Smooth muscle cell of the umbilical artery (primary cell): ENCODE measurements around the gene CATSPER4. TPM values are rescaled to one million over a fixed set of nuclear protein-coding genes. Genes with fewer than 3 reads are reported as not detected.

ENCODE experiments used
- total RNA-seq: library from RNA; depleted of rRNA; stranded (reverse); fragments of >200 nt; gene quantifications from 2 replicates; pipeline ENCODE4 v1.2.3, GENCODE V29; 2014

CATSPER4 gene
- not detected in 2 replicates for total RNA-seq

DNA sequence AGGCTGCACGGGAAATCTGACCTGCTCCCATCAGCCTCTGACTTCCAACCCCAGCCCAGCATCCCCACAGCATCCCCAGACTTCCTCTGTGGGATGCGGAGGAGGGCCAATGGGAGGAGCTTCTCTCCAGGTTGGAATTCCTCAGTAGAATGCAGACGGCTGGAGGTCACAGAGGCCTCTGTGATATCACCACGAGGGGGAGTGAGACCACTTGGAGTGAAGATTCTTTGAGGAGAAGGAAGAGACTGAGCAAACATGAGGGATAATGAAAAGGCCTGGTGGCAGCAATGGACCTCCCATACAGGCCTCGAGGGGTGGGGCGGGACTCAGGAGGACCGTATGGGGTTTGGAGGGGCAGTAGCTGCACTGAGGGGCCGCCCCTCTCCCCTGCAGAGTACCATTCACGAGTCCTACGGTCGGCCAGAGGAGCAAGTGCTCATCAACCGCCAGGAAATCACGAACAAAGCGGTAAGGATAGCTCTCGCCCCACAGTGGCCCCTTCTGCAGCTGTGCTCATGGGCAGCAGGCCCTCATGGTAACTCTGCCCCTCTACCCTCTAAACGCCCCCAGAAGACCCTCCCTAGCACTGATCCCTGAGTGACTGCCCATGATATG, at the start of gene CATSPER4:
CATSPER4 (plus strand) TSS at position 230 of the 615 bp plus-strand sequence; CDS start at position 256, 26 bp downstream.

DNA sequence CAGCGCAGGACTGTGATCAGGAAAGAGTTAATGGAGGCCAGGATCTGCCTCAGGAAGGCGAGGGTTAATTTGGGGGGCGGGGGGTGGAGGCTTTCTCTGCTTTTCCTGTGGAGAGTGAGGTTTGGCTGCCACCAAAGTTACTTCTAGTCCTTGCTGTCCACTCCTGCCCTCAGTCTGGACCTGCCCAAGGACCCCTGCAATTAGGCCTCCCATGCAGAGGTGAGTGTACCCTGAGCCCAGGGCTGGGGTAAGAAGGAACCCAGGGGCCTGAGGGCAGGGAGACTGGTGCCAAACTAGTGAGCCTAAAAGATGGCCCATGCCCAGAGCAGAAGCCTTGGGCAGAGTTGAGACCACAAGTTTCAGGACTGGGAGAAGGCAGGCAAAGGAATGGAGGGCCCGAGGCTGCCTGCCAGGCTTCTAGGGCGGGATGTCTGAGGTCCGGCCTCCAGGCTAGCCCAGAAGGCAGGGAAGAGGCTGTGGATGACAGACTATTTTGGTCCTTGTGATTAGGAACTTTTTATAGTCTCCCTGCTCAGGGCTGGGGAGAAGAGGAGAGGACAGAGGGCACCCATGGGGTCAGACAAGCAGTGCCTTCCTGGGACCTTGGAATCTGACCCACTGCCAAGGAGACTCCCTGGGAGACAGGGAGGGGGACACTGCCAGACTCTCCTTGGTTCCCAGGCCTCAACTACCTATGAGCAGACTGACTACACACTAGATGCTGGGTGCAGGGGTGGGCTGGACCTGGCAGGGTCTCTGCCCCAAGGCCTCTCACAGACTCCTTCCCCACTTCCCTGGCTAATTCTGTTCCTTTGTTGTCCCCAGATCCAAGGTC, 31.3 kb upstream of the CATSPER4 start, which contains the start of gene FAM110D:
FAM110D (plus strand) TSS at position 172 of the 835 bp plus-strand sequence. CDS start 2,213 bp downstream, outside the sequence.

GRCh38 chr1:26168410-26169197, 21.8 kb upstream of the CATSPER4 start, which contains the start of gene C1orf232:
Gene C1orf232 (minus strand): TSS chr1:26168963. CDS start chr1:26168499, 464 bp downstream.

GRCh38 chr1:26169669-26170471, 20.5 kb upstream of the CATSPER4 start, which contains the start of gene ZNF593:
Gene ZNF593 (plus strand): TSS chr1:26169908. CDS start chr1:26169984, 76 bp downstream.

GRCh38 chr1:26171084-26172072, 19.0 kb upstream of the CATSPER4 start, which contains the start of gene ZNF593OS:
Gene ZNF593OS (minus strand): TSS chr1:26171832. CDS start chr1:26171661, 171 bp downstream.

DNA sequence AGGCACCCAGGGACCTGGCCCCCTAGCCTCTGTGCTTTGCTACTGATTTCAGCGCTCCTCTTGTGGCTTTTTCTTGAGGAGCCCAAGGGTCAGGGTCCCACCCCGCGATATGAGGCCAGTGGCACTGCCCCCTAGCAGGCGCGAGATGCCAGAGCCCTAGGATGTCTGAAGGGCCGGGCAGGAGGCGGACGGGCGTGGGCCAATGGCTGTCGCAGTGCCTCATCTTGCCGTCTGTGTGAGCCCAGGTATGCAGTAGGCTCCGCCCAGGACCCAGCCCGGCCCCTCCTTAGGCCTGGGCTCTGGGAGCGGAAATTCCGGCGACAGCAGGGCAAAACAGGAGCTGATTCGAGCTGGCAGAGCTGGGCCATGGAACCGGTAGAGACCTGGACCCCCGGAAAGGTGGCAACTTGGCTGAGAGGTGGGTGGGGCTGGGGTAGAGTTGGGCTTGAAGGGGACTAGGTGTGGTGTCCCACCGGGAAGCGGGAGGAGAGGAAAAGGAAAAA, 13.2 kb upstream of the CATSPER4 start, which contains the start of gene CNKSR1:
CNKSR1 (plus strand) TSS at position 310 of the 503 bp plus-strand sequence; CDS start at position 367, 57 bp downstream.

GRCh38 chr1:26233903-26234643, 43.7 kb downstream of the CATSPER4 start, which contains the start of gene CEP85:
Gene CEP85 (plus strand): TSS chr1:26234200. CDS start chr1:26239784, 5,584 bp downstream.

Other genes starting within 250 kb of the CATSPER4 start
- gene PAFAH2, start 192.5 kb upstream of the CATSPER4 start, total RNA-seq = 8.3 and 11.7 TPM in 2 replicates
- 0.30 and 1.4 TPM in 2 replicates for gene EXTL1, start 168.8 kb upstream of the CATSPER4 start, total RNA-seq
- not detected in 2 replicates for gene SLC30A2, start 144.5 kb upstream of the CATSPER4 start, total RNA-seq
- gene TRIM63, start 123.0 kb upstream of the CATSPER4 start, total RNA-seq = not detected in 2 replicates
- 3.6 and 4.8 TPM in 2 replicates for gene PDIK1L, start 78.8 kb upstream of the CATSPER4 start, total RNA-seq
- not detected in 2 replicates for gene FAM110D, start 31.5 kb upstream of the CATSPER4 start, total RNA-seq
- not detected in 2 replicates for gene C1orf232, start 21.6 kb upstream of the CATSPER4 start, total RNA-seq
- 9.7 and 14.8 TPM in 2 replicates for gene ZNF593, start 20.7 kb upstream of the CATSPER4 start, total RNA-seq
- not detected in 2 replicates for gene ZNF593OS, start 18.8 kb upstream of the CATSPER4 start, total RNA-seq
- gene CNKSR1, start 13.1 kb upstream of the CATSPER4 start, total RNA-seq = 0.30 and 0.74 TPM in 2 replicates
- gene CEP85, start 43.6 kb downstream of the CATSPER4 start, total RNA-seq = 5.6 and 9.9 TPM in 2 replicates
- gene SH3BGRL3, start 89.5 kb downstream of the CATSPER4 start, total RNA-seq = 20.5 and 55.5 TPM in 2 replicates
- gene UBXN11, start 116.0 kb downstream of the CATSPER4 start, total RNA-seq = 3.0 TPM in 2 replicates
- gene CD52, start 127.4 kb downstream of the CATSPER4 start, total RNA-seq = not detected in 2 replicates
- gene CRYBG2, start 163.5 kb downstream of the CATSPER4 start, total RNA-seq = not detected in 2 replicates
- not detected in 2 replicates for gene ZNF683, start 182.1 kb downstream of the CATSPER4 start, total RNA-seq
- gene LIN28A, start 220.2 kb downstream of the CATSPER4 start, total RNA-seq = not detected in 2 replicates
- 62.1 and 97.0 TPM in 2 replicates for gene DHDDS, start 241.7 kb downstream of the CATSPER4 start, total RNA-seq